OCI-LY7 (cell line): ENCODE measurements around the gene IRAK3. TPM values are rescaled to one million over a fixed set of nuclear protein-coding genes. Genes with fewer than 3 reads are reported as not detected.
A peak's percentile ranks its signal among the peaks of the same experiment; 100 is the strongest.

ENCODE experiments used
- BruUV-seq: library from RNA; stranded (reverse); fragments of 400-500 nt; replicated peaks from 2 replicates; lab custom pipeline; 2021; lab: Mats Ljungman, UMichigan
- CTCF ChIA-PET: fragments of 300-600 bp; sonication (Branson Sonifier 250); formaldehyde crosslinking; loops from one replicate; lab custom pipeline; 2022; ENCODE audit warnings: antibody characterized with exemption; ENCODE audit not compliant: unreplicated experiment; lab: Charles Lee
- POLR2A ChIA-PET: fragments of 300-600 bp; sonication (Branson Sonifier 250); formaldehyde crosslinking; loops from one replicate; lab custom pipeline; 2022; ENCODE audit warnings: antibody characterized with exemption; lab: Charles Lee
- DNase-seq: peaks from one replicate; pipeline ENCODE4 v3.0.0-alpha.2; 2015; ENCODE audit warnings: low spot score
- H2AFZ ChIP-seq: fragments of 200-600 bp; sonication (generic), shearing (Covaris generic); 2 replicates; pipeline ENCODE4 v1.6.1; 2014; ENCODE audit warnings: mild to moderate bottlenecking, antibody characterized with exemption, low read length, moderate library complexity
- H3K27ac ChIP-seq: fragments of 200-600 bp; sonication (generic); 2 replicates; pipeline ENCODE4 v1.5.1; 2014; ENCODE audit warnings: mixed run types, low read depth, mild to moderate bottlenecking, moderate library complexity, low read length, inconsistent platforms; ENCODE audit not compliant: poor library complexity, severe bottlenecking
- H3K36me3 ChIP-seq: fragments of 200-600 bp; sonication (generic); 2 replicates; pipeline ENCODE4 v1.6.1; 2014; ENCODE audit warnings: mild to moderate bottlenecking, antibody characterized with exemption, low read length, moderate library complexity, mixed read lengths; ENCODE audit not compliant: insufficient read depth
- H3K4me1 ChIP-seq: fragments of 200-600 bp; sonication (generic); 2 replicates; pipeline ENCODE4 v1.5.1; 2014; ENCODE audit warnings: mild to moderate bottlenecking, low read length; ENCODE audit not compliant: insufficient read depth, poor library complexity, severe bottlenecking
- H3K4me2 ChIP-seq: fragments of 200-600 bp; sonication (generic); 2 replicates; pipeline ENCODE4 v1.6.1; 2014; ENCODE audit warnings: mild to moderate bottlenecking, low read length
- H3K4me3 ChIP-seq: fragments of 200-600 bp; sonication (generic); 2 replicates; pipeline ENCODE4 v1.5.1; 2014; ENCODE audit warnings: mild to moderate bottlenecking, low read depth, low read length; ENCODE audit not compliant: poor library complexity, severe bottlenecking
- H3K79me2 ChIP-seq: fragments of 200-600 bp; sonication (generic); 2 replicates; pipeline ENCODE4 v1.6.1; 2016; ENCODE audit warnings: low read depth, mild to moderate bottlenecking, low read length, moderate library complexity, mixed read lengths; ENCODE audit not compliant: insufficient read depth
- H3K9me2 ChIP-seq: fragments of 200-600 bp; sonication (generic); 2 replicates; pipeline ENCODE4 v1.6.1; 2016; ENCODE audit warnings: mild to moderate bottlenecking, low read length, mixed read lengths; ENCODE audit not compliant: insufficient read depth
- H3K9me3 ChIP-seq: fragments of 200-600 bp; sonication (generic); 2 replicates; pipeline ENCODE4 v1.6.1; 2014; ENCODE audit warnings: mild to moderate bottlenecking, mixed run types, low read length, mixed read lengths
- H4K20me1 ChIP-seq: fragments of 200-600 bp; sonication (generic); 2 replicates; pipeline ENCODE4 v1.6.1; 2014; ENCODE audit warnings: mild to moderate bottlenecking, antibody characterized with exemption, low read length, moderate library complexity, mixed read lengths; ENCODE audit not compliant: insufficient read depth
- EZH2phosphoT487 ChIP-seq: fragments of 200-600 bp; sonication (generic); IDR thresholded peaks from 2 replicates; pipeline ENCODE4 v1.6.1; 2018; ENCODE audit warnings: low read depth, borderline replicate concordance, mild to moderate bottlenecking, mixed run types, antibody characterized with exemption, low read length, moderate library complexity, mixed read lengths
- intact Hi-C: fragments of 100-400 bp; cut with micrococcal nuclease; formaldehyde crosslinking; loops from one replicate; pipeline ENCODE4 v1.10.0; 2022; ENCODE audit not compliant: unreplicated experiment
- total RNA-seq, 2 experiments: library from RNA; depleted of rRNA in 1 of 2; stranded (reverse); fragments of >200 nt in 1 of 2; shearing (Covaris generic) in 1 of 2; gene quantifications; 2 replicates each; pipeline ENCODE4 v1.2.3, GENCODE V29; 2014 to 2022
- TF ChIP-seq, protein P1 (sequence below): fragments of 200-600 bp; sonication (generic); conservative IDR thresholded peaks from 2 replicates; pipeline ENCODE4 v1.5.1; 2014; ENCODE audit warnings: mild to moderate bottlenecking, antibody characterized with exemption, low read length, moderate library complexity, mixed read lengths

IRAK3 gene
- total RNA-seq, 2 experiments from 2014 or later, result 0.08 TPM; not detected in 1

- Histone ChIP-seq H3K4me3 (no peak overlapping the region), H3K9me3 (no peaks in the 10 kb centered on the region), H3K36me3 (no peaks in the 10 kb centered on the region), H3K9me2 (no peaks in the 10 kb centered on the region), H2AFZ (no peak overlapping the region), H3K4me1 (peaks cover 16% of the 10 kb centered on the region), H3K79me2 (no peaks in the 10 kb centered on the region), H3K4me2 (no peak overlapping the region), H3K27ac (no peak overlapping the region), H4K20me1 (no peaks in the 10 kb centered on the region)
- CTCF ChIA-PET, result no interaction called here
- POLR2A ChIA-PET, result interaction anchor here (0.6 to 1.1 kb wide), 4 partner anchors 114 to 1519 kb away, joined by 3 to 6 read pairs (median 4); no protein-coding TSS in a partner anchor
- intact Hi-C loops, result loop anchor here (5.0 to 10.0 kb wide), 2 partner anchors 132 to 434 kb away; no protein-coding TSS in a partner anchor
- DNase-seq, result no peak
- BruUV-seq, result no TSS peak
- TF ChIP-seq EZH2phosphoT487, result no peak
- TF ChIP-seq, protein P1, sequence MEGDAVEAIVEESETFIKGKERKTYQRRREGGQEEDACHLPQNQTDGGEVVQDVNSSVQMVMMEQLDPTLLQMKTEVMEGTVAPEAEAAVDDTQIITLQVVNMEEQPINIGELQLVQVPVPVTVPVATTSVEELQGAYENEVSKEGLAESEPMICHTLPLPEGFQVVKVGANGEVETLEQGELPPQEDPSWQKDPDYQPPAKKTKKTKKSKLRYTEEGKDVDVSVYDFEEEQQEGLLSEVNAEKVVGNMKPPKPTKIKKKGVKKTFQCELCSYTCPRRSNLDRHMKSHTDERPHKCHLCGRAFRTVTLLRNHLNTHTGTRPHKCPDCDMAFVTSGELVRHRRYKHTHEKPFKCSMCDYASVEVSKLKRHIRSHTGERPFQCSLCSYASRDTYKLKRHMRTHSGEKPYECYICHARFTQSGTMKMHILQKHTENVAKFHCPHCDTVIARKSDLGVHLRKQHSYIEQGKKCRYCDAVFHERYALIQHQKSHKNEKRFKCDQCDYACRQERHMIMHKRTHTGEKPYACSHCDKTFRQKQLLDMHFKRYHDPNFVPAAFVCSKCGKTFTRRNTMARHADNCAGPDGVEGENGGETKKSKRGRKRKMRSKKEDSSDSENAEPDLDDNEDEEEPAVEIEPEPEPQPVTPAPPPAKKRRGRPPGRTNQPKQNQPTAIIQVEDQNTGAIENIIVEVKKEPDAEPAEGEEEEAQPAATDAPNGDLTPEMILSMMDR, result no peak
Observed at GRCh38 chr12:66273147-66273546, 84.1 kb downstream of the IRAK3 start.

- TF ChIP-seq, protein P1, result no peak
- no peak for TF ChIP-seq EZH2phosphoT487
- Histone ChIP-seq H3K79me2 (no peaks in the 10 kb centered on the region), H4K20me1 (no peaks in the 10 kb centered on the region), H3K36me3 (no peaks in the 10 kb centered on the region), H3K4me3 (no peak overlapping the region), H3K27ac (no peak overlapping the region), H2AFZ (no peak overlapping the region), H3K9me2 (no peaks in the 10 kb centered on the region), H3K4me1 (no peaks in the 10 kb centered on the region), H3K4me2 (no peak overlapping the region), H3K9me3 (no peaks in the 10 kb centered on the region)
- ChIA-PET POLR2A (no interaction called here), CTCF (no interaction called here)
- DNase-seq, result no peak
- no TSS peak for BruUV-seq
- intact Hi-C loops, result loop anchor here (10.0 kb wide), 1 partner anchor 130 kb away; no protein-coding TSS in a partner anchor
Observed at GRCh38 chr12:66275040-66275439, 86.0 kb downstream of the IRAK3 start.

GRCh38 chr12:66279123-66279712, 90.2 kb downstream of the IRAK3 start:
- Histone ChIP-seq H3K36me3 (no peaks in the 10 kb centered on the region), H3K79me2 (no peaks in the 10 kb centered on the region), H2AFZ (no peak overlapping the region), H3K27ac (no peak overlapping the region), H3K9me3 (peaks cover 5% of the 10 kb centered on the region; the same call in 1 of the 2 replicates), H3K4me2 (no peak overlapping the region), H3K9me2 (no peaks in the 10 kb centered on the region), H4K20me1 (no peaks in the 10 kb centered on the region), H3K4me3 (no peak overlapping the region), H3K4me1 (no peaks in the 10 kb centered on the region)
- TF ChIP-seq, protein P1, result peak; percentile 71
- TF ChIP-seq EZH2phosphoT487, result no peak
- POLR2A ChIA-PET, result interaction anchor here (0.7 kb wide), 1 partner anchor 48 kb away, joined by 3 read pairs; no protein-coding TSS in a partner anchor
- DNase-seq, result no peak
- intact Hi-C loops, result loop anchor here (10.0 kb wide), 1 partner anchor 126 kb away; no protein-coding TSS in a partner anchor
- CTCF ChIA-PET, result interaction anchor here (0.6 kb wide), 1 partner anchor 265 kb away, joined by 3 read pairs; no protein-coding TSS in a partner anchor
- BruUV-seq, result no TSS peak
